Breast epithelium (tissue), 3 donors: Measurements from ENCODE around the gene RXRB.

Experiments used
- CTCF ChIP-seq, 3 donors: fragments of 450-650 bp; IDR thresholded peaks; one replicate each; pipeline ENCODE4 v1.5.1; 2016 to 2017; ENCODE audit warnings: antibody characterized with exemption in 3 of 3, mild to moderate bottlenecking in 3 of 3, moderate library complexity in 3 of 3
- POLR2A ChIP-seq: fragments of 450-650 bp; IDR thresholded peaks from one replicate; pipeline ENCODE4 v1.6.1; 2016; ENCODE audit warnings: antibody characterized with exemption, mild to moderate bottlenecking, moderate library complexity
- POLR2AphosphoS5 ChIP-seq, 3 donors: sonication (generic); formaldehyde crosslinking; IDR thresholded peaks; one replicate each; pipeline ENCODE4 v1.6.1; 2017; ENCODE audit warnings: antibody characterized with exemption in 3 of 3

GRCh38 chr6:33211666-33212422 lies 11.4 kb upstream of the RXRB start:
- TF ChIP-seq POLR2A (no peak), CTCF (IDR thresholded peaks at IDR 0.05) (no peak), POLR2AphosphoS5 (IDR thresholded peaks at IDR 0.05) (no peak)
